Dendritic cell treated with granulocyte-macrophage colony-stimulating factor and Interleukin-4, amounts not matched to agents 40 ng/mL and 50 ng/mL, for 4 days (primary cell): ENCODE measurements around the gene THYN1.
"Not testable (repeated sequence)": the region's sequence is repeated elsewhere in the genome, so short reads cannot be mapped to it uniquely, and the experiment has no call there.

ENCODE experiments used
- H3K27ac Mint-ChIP-seq: one replicate; pipeline ENCODE4 v1.8.0; 2022; ENCODE audit warnings: mild to moderate bottlenecking, mixed read lengths
- H3K27me3 Mint-ChIP-seq: one replicate; pipeline ENCODE4 v1.8.0; 2022; ENCODE audit warnings: mild to moderate bottlenecking, mixed read lengths
- H3K36me3 Mint-ChIP-seq: one replicate; pipeline ENCODE4 v1.8.0; 2022; ENCODE audit warnings: low read depth, mixed read lengths
- H3K4me1 Mint-ChIP-seq: one replicate; pipeline ENCODE4 v1.8.0; 2022; ENCODE audit warnings: low read depth, mixed read lengths
- H3K4me3 Mint-ChIP-seq: one replicate; pipeline ENCODE4 v1.8.0; 2022; ENCODE audit warnings: mild to moderate bottlenecking, moderate library complexity, mixed read lengths
- H3K9me3 Mint-ChIP-seq: one replicate; pipeline ENCODE4 v1.8.0; 2022; ENCODE audit warnings: mixed read lengths
- intact Hi-C: fragments of 100-400 bp; cut with micrococcal nuclease; formaldehyde crosslinking; loops from one replicate; pipeline ENCODE4 v1.15.0; 2022

The THYN1 gene

GRCh38 chr11:134266440-134266839 lies 13.3 kb upstream of the THYN1 start:
- intact Hi-C loops = no loop called here
- Mint-ChIP-seq H3K36me3 (peaks cover 34% of the 10 kb centered on the region), H3K27ac (no peak overlapping the region), H3K27me3 (peaks cover 44% of the 10 kb centered on the region), H3K4me1 (peaks cover 26% of the 10 kb centered on the region), H3K4me3 (no peak overlapping the region), H3K9me3 (no peaks in the 10 kb centered on the region)

- Mint-ChIP-seq H3K27ac (no peak overlapping the region), H3K36me3 (peaks cover 47% of the 10 kb centered on the region), H3K9me3 (no peaks in the 10 kb centered on the region), H3K4me3 (no peak overlapping the region), H3K4me1 (peaks cover 34% of the 10 kb centered on the region), H3K27me3 (peaks cover 31% of the 10 kb centered on the region)
- intact Hi-C loops = no loop called here
Observed at GRCh38 chr11:134264966-134265764, 12.0 kb upstream of the THYN1 start.

- H3K27ac Mint-ChIP-seq = no peak overlapping the region
- intact Hi-C loops = no loop called here
- H3K9me3 Mint-ChIP-seq = no peaks in the 10 kb centered on the region
- H3K4me1 Mint-ChIP-seq = peaks cover 31% of the 10 kb centered on the region
- peaks cover 17% of the 10 kb centered on the region for H3K27me3 Mint-ChIP-seq
- peaks cover 75% of the 10 kb centered on the region for H3K36me3 Mint-ChIP-seq
- H3K4me3 Mint-ChIP-seq = no peak overlapping the region
Observed at GRCh38 chr11:134261626-134262488, 8.7 kb upstream of the THYN1 start.

GRCh38 chr11:134260983-134261382 lies 7.8 kb upstream of the THYN1 start:
- Mint-ChIP-seq H3K27me3 (peaks cover 16% of the 10 kb centered on the region), H3K4me1 (peaks cover 22% of the 10 kb centered on the region), H3K27ac (no peak overlapping the region), H3K4me3 (no peak overlapping the region), H3K36me3 (peaks cover 76% of the 10 kb centered on the region), H3K9me3 (no peaks in the 10 kb centered on the region)
- intact Hi-C loops = no loop called here

GRCh38 chr11:134260503-134260902 lies 7.4 kb upstream of the THYN1 start:
- Mint-ChIP-seq H3K27me3 (peaks cover 15% of the 10 kb centered on the region), H3K36me3 (peaks cover 76% of the 10 kb centered on the region), H3K27ac (no peak overlapping the region), H3K4me1 (peaks cover 21% of the 10 kb centered on the region), H3K9me3 (no peaks in the 10 kb centered on the region), H3K4me3 (no peak overlapping the region)
- intact Hi-C loops = no loop called here

GRCh38 chr11:134258577-134258976 lies 5.4 kb upstream of the THYN1 start:
- H3K4me3 Mint-ChIP-seq = no peak overlapping the region
- intact Hi-C loops = loop anchor here (10.0 kb wide), 1 partner anchor 54 kb away; no protein-coding TSS in a partner anchor
- no peak overlapping the region for H3K27ac Mint-ChIP-seq
- peaks cover 11% of the 10 kb centered on the region for H3K27me3 Mint-ChIP-seq
- H3K36me3 Mint-ChIP-seq = peaks cover 63% of the 10 kb centered on the region
- no peaks in the 10 kb centered on the region for H3K9me3 Mint-ChIP-seq
- H3K4me1 Mint-ChIP-seq = peaks cover 35% of the 10 kb centered on the region

GRCh38 chr11:134257101-134257500 lies 3.9 kb upstream of the THYN1 start:
- peaks cover 56% of the 10 kb centered on the region for H3K36me3 Mint-ChIP-seq
- no peaks in the 10 kb centered on the region for H3K9me3 Mint-ChIP-seq
- intact Hi-C loops = loop anchor here (10.0 kb wide), 1 partner anchor 52 kb away; no protein-coding TSS in a partner anchor
- peaks cover 41% of the 10 kb centered on the region for H3K4me1 Mint-ChIP-seq
- H3K27me3 Mint-ChIP-seq = peaks cover 7% of the 10 kb centered on the region
- H3K4me3 Mint-ChIP-seq = no peak overlapping the region
- no peak overlapping the region for H3K27ac Mint-ChIP-seq

- peaks cover 34% of the 10 kb centered on the region for H3K4me1 Mint-ChIP-seq
- not testable (repeated sequence) for H3K9me3 Mint-ChIP-seq, H3K27me3 Mint-ChIP-seq, H3K4me3 Mint-ChIP-seq, H3K27ac Mint-ChIP-seq
- intact Hi-C loops = loop anchor here (10.0 kb wide), 1 partner anchor 50 kb away; no protein-coding TSS in a partner anchor
- peaks cover 37% of the 10 kb centered on the region for H3K36me3 Mint-ChIP-seq
Observed at GRCh38 chr11:134255184-134255561, 2.0 kb upstream of the THYN1 start.

GRCh38 chr11:134254433-134255183 lies 1.5 kb upstream of the THYN1 start:
- H3K27ac Mint-ChIP-seq = no peak overlapping the region
- no peaks in the 10 kb centered on the region for H3K9me3 Mint-ChIP-seq
- peaks cover 29% of the 10 kb centered on the region for H3K4me1 Mint-ChIP-seq
- peaks cover 37% of the 10 kb centered on the region for H3K36me3 Mint-ChIP-seq
- peaks cover 5% of the 10 kb centered on the region for H3K27me3 Mint-ChIP-seq
- peak overlapping the region; percentile 96 for H3K4me3 Mint-ChIP-seq
- intact Hi-C loops = loop anchor here (10.0 kb wide), 1 partner anchor 50 kb away; no protein-coding TSS in a partner anchor

- H3K4me1 Mint-ChIP-seq = peaks cover 22% of the 10 kb centered on the region
- no peaks in the 10 kb centered on the region for H3K9me3 Mint-ChIP-seq
- H3K36me3 Mint-ChIP-seq = peaks cover 40% of the 10 kb centered on the region
- intact Hi-C loops = loop anchor here (1.0 to 10.0 kb wide), 2 partner anchors 28 to 48 kb away; partner anchors contain the start of gene VPS26B
- peak overlapping the region; percentile 84 for H3K27ac Mint-ChIP-seq
- no peaks in the 10 kb centered on the region for H3K27me3 Mint-ChIP-seq
- peak overlapping the region; percentile 96 for H3K4me3 Mint-ChIP-seq
Observed at GRCh38 chr11:134252346-134253187, 585 bp downstream of the THYN1 start.

- Mint-ChIP-seq H3K27ac (no peak overlapping the region), H3K4me3 (no peak overlapping the region)
- intact Hi-C loops = loop anchor here (10.0 kb wide), 1 partner anchor 46 kb away; no protein-coding TSS in a partner anchor
Observed at GRCh38 chr11:134250675-134251074, 2.5 kb downstream of the THYN1 start.

GRCh38 chr11:134250246-134250645 lies 2.9 kb downstream of the THYN1 start:
- intact Hi-C loops = loop anchor here (10.0 kb wide), 1 partner anchor 45 kb away; no protein-coding TSS in a partner anchor
- Mint-ChIP-seq H3K4me1 (peaks cover 22% of the 10 kb centered on the region), H3K27ac (no peak overlapping the region), H3K9me3 (no peaks in the 10 kb centered on the region), H3K36me3 (peaks cover 57% of the 10 kb centered on the region), H3K27me3 (no peaks in the 10 kb centered on the region), H3K4me3 (no peak overlapping the region)

More at GRCh38 chr11:134250675-134251074, 2.5 kb downstream of the THYN1 start:
- Mint-ChIP-seq H3K27me3 (no peaks in the 10 kb centered on the region), H3K4me1 (peaks cover 22% of the 10 kb centered on the region), H3K9me3 (no peaks in the 10 kb centered on the region), H3K36me3 (peaks cover 53% of the 10 kb centered on the region)
